K562 (cell line): ENCODE data around the gene DENND5B. TPM values are rescaled to one million over a fixed set of nuclear protein-coding genes. Genes with fewer than 3 reads are reported as not detected.
"Not testable (repeated sequence)": the region's sequence is repeated elsewhere in the genome, so short reads cannot be mapped to it uniquely, and the experiment has no call there.

Source experiments
- ATAC-seq: fragments of 200-7000 bp; cut with Tn5 transposase; 3 replicates; pipeline ENCODE4 v1.9.1; 2020; ENCODE audit warnings: moderate library complexity
- BruUV-seq: library from RNA; stranded (reverse); fragments of 400-500 nt; replicated peaks from 2 replicates; lab custom pipeline; 2021; lab: Mats Ljungman, UMichigan
- CTCF ChIA-PET: fragments of 300-600 bp; formaldehyde crosslinking; extraction: SDS; loops from one replicate; lab custom pipeline; 2021; ENCODE audit warnings: low intra/inter-chr PET ratio; lab: Yijun Ruan, JAX
- POLR2A ChIA-PET: fragments of 300-600, 350-650 bp; sonication (Branson Sonifier 250); formaldehyde crosslinking; extraction: SDS; loops from one replicate; lab custom pipeline; 2021; ENCODE audit warnings: antibody characterized with exemption, inconsistent platforms; lab: Yijun Ruan, JAX
- DNase-seq, 4 experiments: peaks; one replicate each; pipeline versions ENCODE4 v3.0.0 to v3.0.0-alpha.2; 2011 to 2018; ENCODE audit warnings: low spot score in 3 of 4, mixed read lengths in 3 of 4; ENCODE audit errors: extremely low read depth in 1 of 4
- FAIRE-seq: peaks from 2 replicates; lab custom pipeline; 2011; peaks lifted over from hg19 to GRCh38; lab: Jason Lieb, UNC
- H2AFZ ChIP-seq: 2 replicates; pipeline ENCODE4 v1.6.0; 2011; ENCODE audit warnings: low read depth, low read length, control low read depth, inconsistent platforms
- H3K27ac ChIP-seq: fragments of 200-600 bp; 3 replicates; pipeline ENCODE4 v1.8.0; 2011; ENCODE audit warnings: low read depth, mild to moderate bottlenecking, control low read depth, inconsistent platforms, low read length, moderate library complexity, mixed read lengths; ENCODE audit errors: extremely low read depth
- H3K27me3 ChIP-seq, 2 experiments: fragments of 300-600 bp in 1 of 2; 2 replicates in 1 of 2; 3 replicates in 1 of 2; pipeline versions ENCODE4 v1.6.0 to v1.8.0; 2011; ENCODE audit warnings: inconsistent platforms in 2 of 2, low read length in 2 of 2, mild to moderate bottlenecking in 1 of 2, mixed read lengths in 1 of 2, moderate library complexity in 1 of 2; ENCODE audit not compliant: control insufficient read depth in 2 of 2, insufficient read depth in 2 of 2
- H3K36me3 ChIP-seq: fragments of 300-600 bp; 3 replicates; pipeline ENCODE4 v1.8.0; 2011; ENCODE audit warnings: mild to moderate bottlenecking, low read length, inconsistent platforms; ENCODE audit not compliant: control insufficient read depth, insufficient read depth
- H3K4me1 ChIP-seq, 2 experiments: fragments of 200-600 bp in 1 of 2; replicated peaks in 1 of 2; 2 replicates in 1 of 2; 3 replicates in 1 of 2; pipeline versions ENCODE4 v1.5.1 to v1.8.0; 2011; ENCODE audit warnings: inconsistent platforms in 2 of 2, low read length in 2 of 2, mild to moderate bottlenecking in 1 of 2, mixed read lengths in 1 of 2, moderate library complexity in 1 of 2; ENCODE audit not compliant: control insufficient read depth in 2 of 2, insufficient read depth in 2 of 2
- H3K4me2 ChIP-seq: 2 replicates; pipeline ENCODE4 v1.6.1; 2011; ENCODE audit warnings: low read length, control low read depth, inconsistent platforms, mixed read lengths; ENCODE audit not compliant: insufficient read depth
- H3K4me3 ChIP-seq: fragments of 200-600 bp; sonication (generic), shearing (Covaris generic); 2 replicates; pipeline ENCODE4 v1.5.1; 2016; ENCODE audit warnings: control low read depth, inconsistent platforms
- H3K79me2 ChIP-seq: fragments of 200-600 bp; 3 replicates; pipeline ENCODE4 v1.8.0; 2011; ENCODE audit warnings: low read length, inconsistent platforms; ENCODE audit not compliant: control insufficient read depth, insufficient read depth
- H3K9ac ChIP-seq, 2 experiments: 2 replicates each; pipeline versions ENCODE4 v1.6.0 to v1.6.1; 2011; ENCODE audit warnings: low read depth in 2 of 2, low read length in 2 of 2, control low read depth in 1 of 2, inconsistent platforms in 1 of 2, mild to moderate bottlenecking in 1 of 2, mixed read lengths in 1 of 2; ENCODE audit not compliant: insufficient read depth in 1 of 2
- H3K9me1 ChIP-seq: one replicate; pipeline ENCODE4 v1.6.0; 2011; ENCODE audit warnings: inconsistent platforms, mild to moderate bottlenecking, low read length, moderate library complexity; ENCODE audit not compliant: control insufficient read depth, insufficient read depth
- H3K9me3 ChIP-seq: replicated peaks from 2 replicates; pipeline ENCODE4 v1.5.1; 2011; ENCODE audit warnings: low read depth, low read length, inconsistent platforms; ENCODE audit not compliant: control insufficient read depth, insufficient read depth
- H4K20me1 ChIP-seq: replicated peaks from 2 replicates; pipeline ENCODE4 v1.6.1; 2011; ENCODE audit warnings: low read length, inconsistent platforms, mixed read lengths; ENCODE audit not compliant: control insufficient read depth, insufficient read depth
- MECOM ChIP-seq: fragments of 250-450 bp; sonication (Bioruptor Pico); IDR thresholded peaks from 2 replicates; pipeline ENCODE4 v1.8.0; 2022; ENCODE audit warnings: inconsistent platforms
- PURB ChIP-seq: sonication (generic); formaldehyde crosslinking; IDR thresholded peaks from 2 replicates; pipeline ENCODE4 v1.9.0; 2021; ENCODE audit warnings: low read depth, mild to moderate bottlenecking, missing genetic modification reagents
- ZFP1 ChIP-seq: fragments of 450-650 bp; formaldehyde crosslinking; IDR thresholded peaks from 2 replicates; pipeline ENCODE4 v1.4.0; 2020; ENCODE audit warnings: mild to moderate bottlenecking, mixed read lengths
- ZNF431 ChIP-seq: sonication (generic); formaldehyde crosslinking; IDR thresholded peaks from 2 replicates; pipeline ENCODE4 v1.8.0; 2022; ENCODE audit warnings: mild to moderate bottlenecking, missing genetic modification reagents
- WGBS: fragments of 100-300 bp; shearing (Covaris generic); methylation state at CpG from one replicate; pipeline ENCODE4 v1.1.6; 2016; ENCODE audit warnings: low coverage, mixed read lengths; ENCODE audit not compliant: insufficient coverage; ENCODE audit errors: missing lambda C conversion rate; 5-methylcytosine and 5-hydroxymethylcytosine counted together
- in situ Hi-C: fragments of 300-500 bp; cut with MboI; formaldehyde crosslinking; loops from 4 replicates; pipeline ENCODE4 v1.15.0; 2018; ENCODE audit warnings: inconsistent platforms, mixed read lengths
- intact Hi-C: fragments of 100-400 bp; cut with micrococcal nuclease; formaldehyde crosslinking; loops from 2 replicates; pipeline ENCODE4 v1.14.2; 2022
- polyA plus RNA-seq, 8 experiments: library from polyadenylated mRNA; depleted of rRNA in 4 of 8; stranded (reverse) in 5 of 8; unstranded in 3 of 8; fragments of >200 nt; fragmentation: Nextera tagmentation in 2 of 8; fragmentation: Illumina TruSeq in 1 of 8; extraction: Ambion mirVana in 2 of 8; extraction: Trizol in 1 of 8; gene quantifications; 2 replicates each; pipeline versions ENCODE4 v1.2.1 to v1.2.3, GENCODE V29; 2011 to 2014; ENCODE audit warnings: inconsistent platforms in 1 of 8, missing spikeins in 1 of 8
- total RNA-seq, 7 experiments: library from RNA; depleted of rRNA in 6 of 7; stranded (reverse); fragments of >200 nt in 6 of 7; fragmentation: Illumina TruSeq in 2 of 7; extraction: Trizol in 2 of 7; gene quantifications; 2 replicates each; pipeline versions ENCODE4 v1.2.1 to v1.2.3, GENCODE V29; 2011 to 2021; ENCODE audit warnings: low replicate concordance in 1 of 7

DENND5B gene
- total and polyA plus RNA-seq, 9 of the 15 experiments (the other 6 are each of a cell fraction or from before 2014, with no cell fraction given) = 0.99 to 6.0 (median 3.6) TPM

- H3K36me3 ChIP-seq, in situ Hi-C loops, H3K27me3 ChIP-seq, H3K4me3 ChIP-seq, H3K27ac ChIP-seq, H3K4me1 ChIP-seq, H4K20me1 ChIP-seq, DNase-seq, H2AFZ ChIP-seq, H3K9me3 ChIP-seq, FAIRE-seq, CTCF ChIA-PET, BruUV-seq, H3K4me2 ChIP-seq, H3K9me1 ChIP-seq, H3K9ac ChIP-seq, ATAC-seq, H3K79me2 ChIP-seq, intact Hi-C loops: not testable (repeated sequence)
- 0% methylated on average over 2 of the region's 2 CpGs for WGBS
- POLR2A ChIA-PET = interaction anchor here (1.3 to 1.5 kb wide), 3 partner anchors 9 to 16 kb away, joined by 3 to 5 read pairs (median 3); no protein-coding TSS in a partner anchor
Observed at GRCh38 chr12:31569517-31569916, 21.4 kb downstream of the DENND5B start.

- H3K9ac ChIP-seq = no peak overlapping the region
- no TSS peak for BruUV-seq
- no peaks in the 10 kb centered on the region for H4K20me1 ChIP-seq
- H3K4me1 ChIP-seq = no peaks in the 10 kb centered on the region
- no peak for FAIRE-seq
- no peaks in the 10 kb centered on the region for H3K79me2 ChIP-seq
- H3K36me3 ChIP-seq = no peaks in the 10 kb centered on the region
- no peak overlapping the region for H3K27ac ChIP-seq
- TF ChIP-seq MECOM (CRISPR knock-in tag) = no peak
- no peak for TF ChIP-seq ZNF431 (CRISPR knock-in tag)
- no peak for TF ChIP-seq PURB
- TF ChIP-seq ZFP1 (CRISPR knock-in tag) = no peak
- ATAC-seq = no peak
- in situ Hi-C loops = no loop called here
- H3K4me3 ChIP-seq = no peak overlapping the region
- H3K9me1 ChIP-seq = no peaks in the 10 kb centered on the region
- no peaks in the 10 kb centered on the region for H3K9me3 ChIP-seq
- DNase-seq = no peak
- intact Hi-C loops = no loop called here
- POLR2A ChIA-PET = interaction anchor here (0.9 to 1.5 kb wide), 2 partner anchors 9 to 253 kb away, joined by 3 to 5 read pairs; no protein-coding TSS in a partner anchor
- no peak overlapping the region for H3K4me2 ChIP-seq
- H3K27me3 ChIP-seq = peaks cover 0 to 3% of the 10 kb centered on the region in 2 experiments; a peak in 1 of 5 replicates
- WGBS = 14% methylated on average over 3 of the region's 3 CpGs
- H2AFZ ChIP-seq = no peak overlapping the region
- CTCF ChIA-PET = no interaction called here
Observed at GRCh38 chr12:31568498-31568897, 22.4 kb downstream of the DENND5B start.
